ENCODE measurements around the gene CHRNA10.
A peak's percentile ranks its signal among the peaks of the same experiment; 100 is the strongest.
"Not testable (repeated sequence)": the region's sequence is repeated elsewhere in the genome, so short reads cannot be mapped to it uniquely, and the experiment has no call there.

Gene CHRNA10

GRCh38 chr11:3655547-3655946, 15.6 kb downstream of the CHRNA10 start:
- Histone ChIP-seq H3K36me3 (ENCODE audit: insufficient read depth, insufficient read length, low read length) (no peaks in the 10 kb centered on the region), H3K27me3 (ENCODE audit: insufficient read depth, insufficient read length) (no peaks in the 10 kb centered on the region), H3K9ac (ENCODE audit: insufficient read length, low read depth) (no peak overlapping the region), H3K4me3 (ENCODE audit: insufficient read length, low read depth) (no peak overlapping the region), H3K9me3 (ENCODE audit: insufficient read depth, low read length) (no peaks in the 10 kb centered on the region), H3K4me1 (ENCODE audit: insufficient read depth, insufficient read length) (no peaks in the 10 kb centered on the region)
- DNase-seq (ENCODE audit: low read depth, low spot score), result no peak
- TF ChIP-seq YY1 (IDR thresholded peaks at IDR 0.05; ENCODE audit: insufficient read depth, insufficient read length), result no peak

GRCh38 chr11:3652514-3652913, 18.7 kb downstream of the CHRNA10 start:
- not testable (repeated sequence) for H3K9me3 ChIP-seq (ENCODE audit: insufficient read depth, low read length); H3K9ac ChIP-seq (ENCODE audit: insufficient read length, low read depth); H3K4me1 ChIP-seq (ENCODE audit: insufficient read depth, insufficient read length); H3K4me3 ChIP-seq (ENCODE audit: insufficient read length, low read depth); DNase-seq (ENCODE audit: low read depth, low spot score); H3K27me3 ChIP-seq (ENCODE audit: insufficient read depth, insufficient read length); H3K36me3 ChIP-seq (ENCODE audit: insufficient read depth, insufficient read length, low read length)

GRCh38 chr11:3649374-3649773, 21.8 kb downstream of the CHRNA10 start:
- H3K36me3 ChIP-seq (ENCODE audit: insufficient read depth, insufficient read length, low read length); H3K9ac ChIP-seq (ENCODE audit: insufficient read length, low read depth); H3K4me3 ChIP-seq (ENCODE audit: insufficient read length, low read depth); H3K27me3 ChIP-seq (ENCODE audit: insufficient read depth, insufficient read length); H3K9me3 ChIP-seq (ENCODE audit: insufficient read depth, low read length); DNase-seq (ENCODE audit: low read depth, low spot score); H3K4me1 ChIP-seq (ENCODE audit: insufficient read depth, insufficient read length): not testable (repeated sequence)

GRCh38 chr11:3648843-3649242, 22.3 kb downstream of the CHRNA10 start:
- not testable (repeated sequence) for DNase-seq (ENCODE audit: low read depth, low spot score); H3K27me3 ChIP-seq (ENCODE audit: insufficient read depth, insufficient read length); H3K9ac ChIP-seq (ENCODE audit: insufficient read length, low read depth)

GRCh38 chr11:3645552-3645951, 25.6 kb downstream of the CHRNA10 start:
- DNase-seq (ENCODE audit: low read depth, low spot score), result no peak
- Histone ChIP-seq H3K27me3 (ENCODE audit: insufficient read depth, insufficient read length) (peaks cover 10% of the 10 kb centered on the region), H3K4me1 (ENCODE audit: insufficient read depth, insufficient read length) (peaks cover 8% of the 10 kb centered on the region)

More at GRCh38 chr11:3648843-3649242, 22.3 kb downstream of the CHRNA10 start:
- H3K9me3 ChIP-seq (ENCODE audit: insufficient read depth, low read length); H3K4me1 ChIP-seq (ENCODE audit: insufficient read depth, insufficient read length); H3K4me3 ChIP-seq (ENCODE audit: insufficient read length, low read depth); H3K36me3 ChIP-seq (ENCODE audit: insufficient read depth, insufficient read length, low read length): not testable (repeated sequence)

GRCh38 chr11:3644817-3645235, 26.4 kb downstream of the CHRNA10 start, which contains the start of gene ART1:
Gene ART1, plus strand, starts transcription at chr11:3645128. Its CDS starts 14,086 bp downstream, at chr11:3659214.
- H3K9me3 ChIP-seq (ENCODE audit: insufficient read depth, low read length), result peaks cover 8% of the 10 kb centered on the region; the same call in 1 of the 2 replicates

More at GRCh38 chr11:3645552-3645951, 25.6 kb downstream of the CHRNA10 start:
- no peak overlapping the region for H3K9ac ChIP-seq (ENCODE audit: insufficient read length, low read depth)
- H3K9me3 ChIP-seq (ENCODE audit: insufficient read depth, low read length), result peaks cover 8% of the 10 kb centered on the region; the same call in 1 of the 2 replicates
- H3K4me3 ChIP-seq (ENCODE audit: insufficient read length, low read depth), result no peak overlapping the region
- TF ChIP-seq ZNF274 (IDR thresholded peaks at IDR 0.05; ENCODE audit: low read depth, low read length) (no peak), SUZ12 (IDR thresholded peaks at IDR 0.05; ENCODE audit: extremely low read depth, insufficient read depth, insufficient read length) (no peak), YY1 (IDR thresholded peaks at IDR 0.05; ENCODE audit: insufficient read depth, insufficient read length) (no peak)
- no peaks in the 10 kb centered on the region for H3K36me3 ChIP-seq (ENCODE audit: insufficient read depth, insufficient read length, low read length)

GRCh38 chr11:3643102-3643546, 28.1 kb downstream of the CHRNA10 start:
- not testable (repeated sequence) for H3K4me1 ChIP-seq (ENCODE audit: insufficient read depth, insufficient read length); H3K36me3 ChIP-seq (ENCODE audit: insufficient read depth, insufficient read length, low read length); H3K9me3 ChIP-seq (ENCODE audit: insufficient read depth, low read length)
- Histone ChIP-seq H3K27me3 (ENCODE audit: insufficient read depth, insufficient read length) (peaks cover 10% of the 10 kb centered on the region), H3K4me3 (ENCODE audit: insufficient read length, low read depth) (peak overlapping the region; percentile 27), H3K9ac (ENCODE audit: insufficient read length, low read depth) (peak overlapping the region; percentile 74)
- DNase-seq (ENCODE audit: low read depth, low spot score), result peak; percentile 27

More at GRCh38 chr11:3644817-3645235, 26.4 kb downstream of the CHRNA10 start, which contains the start of gene ART1:
- no peak for TF ChIP-seq SUZ12 (IDR thresholded peaks at IDR 0.05; ENCODE audit: extremely low read depth, insufficient read depth, insufficient read length)
- TF ChIP-seq ZNF274 (IDR thresholded peaks at IDR 0.05; ENCODE audit: low read depth, low read length), result no peak
- TF ChIP-seq YY1 (IDR thresholded peaks at IDR 0.05; ENCODE audit: insufficient read depth, insufficient read length), result no peak
- H3K4me1 ChIP-seq (ENCODE audit: insufficient read depth, insufficient read length), result peaks cover 8% of the 10 kb centered on the region
- no peak within 1 kb of the TSS for H3K4me3 ChIP-seq (ENCODE audit: insufficient read length, low read depth)
- no peak within 1 kb of the TSS for H3K9ac ChIP-seq (ENCODE audit: insufficient read length, low read depth)
- peaks cover 10% of the 10 kb centered on the region for H3K27me3 ChIP-seq (ENCODE audit: insufficient read depth, insufficient read length)
- H3K36me3 ChIP-seq (ENCODE audit: insufficient read depth, insufficient read length, low read length), result no peaks in the 10 kb centered on the region
- no peak for DNase-seq (ENCODE audit: low read depth, low spot score)

- Histone ChIP-seq H3K27me3 (ENCODE audit: insufficient read depth, insufficient read length) (peaks cover 10% of the 10 kb centered on the region), H3K9ac (ENCODE audit: insufficient read length, low read depth) (peak overlapping the region; percentile 74), H3K9me3 (ENCODE audit: insufficient read depth, low read length) (peaks cover 8% of the 10 kb centered on the region; the same call in 1 of the 2 replicates), H3K4me3 (ENCODE audit: insufficient read length, low read depth) (peak overlapping the region; percentile 27), H3K36me3 (ENCODE audit: insufficient read depth, insufficient read length, low read length) (no peaks in the 10 kb centered on the region), H3K4me1 (ENCODE audit: insufficient read depth, insufficient read length) (peaks cover 5% of the 10 kb centered on the region)
- peak; percentile 90 for DNase-seq (ENCODE audit: low read depth, low spot score)
- TF ChIP-seq SUZ12 (IDR thresholded peaks at IDR 0.05; ENCODE audit: extremely low read depth, insufficient read depth, insufficient read length) (no peak), ZNF274 (IDR thresholded peaks at IDR 0.05; ENCODE audit: low read depth, low read length) (no peak), YY1 (IDR thresholded peaks at IDR 0.05; ENCODE audit: insufficient read depth, insufficient read length) (no peak)
Observed at GRCh38 chr11:3642071-3642951, 28.9 kb downstream of the CHRNA10 start.

All from NT2/D1 (cell line).